HCT116 (cell line): ENCODE results near the gene SOX1. TPM values are rescaled to one million over a fixed set of nuclear protein-coding genes. Genes with fewer than 3 reads are reported as not detected.

Experiments
- ATAC-seq: fragments of 200-7000 bp; cut with Tn5 transposase; 2 replicates; pipeline ENCODE4 v1.9.1; 2020; ENCODE audit warnings: mild to moderate bottlenecking, moderate library complexity
- BruUV-seq: library from RNA; stranded (reverse); fragments of 400-500 nt; replicated peaks from 2 replicates; lab custom pipeline; 2021; lab: Mats Ljungman, UMichigan
- CTCF ChIA-PET: fragments of 300-600 bp; sonication (Branson Sonifier 250); formaldehyde crosslinking; loops from one replicate; lab custom pipeline; 2021; ENCODE audit warnings: antibody characterized with exemption; lab: Charles Lee
- POLR2A ChIA-PET: fragments of 300-600, 350-600 bp; sonication (Branson Sonifier 250); formaldehyde crosslinking; loops from one replicate; lab custom pipeline; 2021; ENCODE audit warnings: antibody characterized with exemption; lab: Charles Lee
- RAD21 ChIA-PET, 2 experiments: fragments of 300-600 bp; sonication (Branson Sonifier 250); formaldehyde crosslinking; loops; one replicate each; lab custom pipeline; 2023; ENCODE audit warnings: low total read pairs in 2 of 2; ENCODE audit not compliant: uncharacterized antibody in 2 of 2, unreplicated experiment in 2 of 2, low non-redundant PET in 1 of 2; lab: Charles Lee
- DNase-seq: peaks from one replicate; pipeline ENCODE4 v3.0.0-alpha.2; 2010; ENCODE audit warnings: low read depth, low spot score
- H2AFZ ChIP-seq: fragments of 200-600 bp; shearing (Covaris generic), sonication (generic); 2 replicates; pipeline ENCODE4 v1.6.1; 2017; ENCODE audit warnings: low read depth, mixed run types, mixed read lengths, antibody characterized with exemption, low read length; ENCODE audit not compliant: poor library complexity, severe bottlenecking
- H3K27ac ChIP-seq: 2 replicates; pipeline ENCODE4 v1.5.1; 2012; ENCODE audit warnings: low read depth, low read length
- H3K27me3 ChIP-seq: fragments of 200-600 bp; sonication (generic); 2 replicates; pipeline ENCODE4 v1.6.1; 2016; ENCODE audit warnings: mixed run types, low read length, mixed read lengths; ENCODE audit not compliant: insufficient read depth
- H3K36me3 ChIP-seq, 2 experiments: fragments of 200-500 bp in 1 of 2; fragments of 200-600 bp in 1 of 2; sonication (Bioruptor generic) in 1 of 2; sonication (generic) in 1 of 2; 2 replicates each; pipeline versions ENCODE4 v1.5.1 to v1.6.1; 2014 to 2016; ENCODE audit warnings: low read length in 2 of 2, inconsistent platforms in 1 of 2, mixed read lengths in 1 of 2, mixed run types in 1 of 2; ENCODE audit not compliant: insufficient read depth in 2 of 2, control insufficient read depth in 1 of 2
- H3K4me1 ChIP-seq, 2 experiments: fragments of 200-600 bp in 1 of 2; sonication (generic) in 1 of 2; 2 replicates each; pipeline versions ENCODE4 v1.5.1 to v1.6.1; 2012 to 2017; ENCODE audit warnings: low read length in 2 of 2, inconsistent platforms in 1 of 2, mild to moderate bottlenecking in 1 of 2, mixed read lengths in 1 of 2, mixed run types in 1 of 2, moderate library complexity in 1 of 2; ENCODE audit not compliant: insufficient read depth in 2 of 2, control insufficient read depth in 1 of 2
- H3K4me2 ChIP-seq: fragments of 200-600 bp; sonication (generic); 2 replicates; pipeline ENCODE4 v1.6.1; 2017; ENCODE audit warnings: mixed run types, low read length, mixed read lengths
- H3K4me3 ChIP-seq, 2 experiments: fragments of 200-600 bp in 1 of 2; sonication (generic) in 1 of 2; replicated peaks in 1 of 2; 2 replicates each; pipeline ENCODE4 v1.5.1; 2011 to 2016; ENCODE audit warnings: low read length in 2 of 2, control low read depth in 1 of 2, low read depth in 1 of 2, mild to moderate bottlenecking in 1 of 2, mixed read lengths in 1 of 2, mixed run types in 1 of 2
- H3K79me2 ChIP-seq: fragments of 200-600 bp; sonication (generic); 2 replicates; pipeline ENCODE4 v1.6.1; 2017; ENCODE audit warnings: mild to moderate bottlenecking, mixed run types, low read length, moderate library complexity, mixed read lengths; ENCODE audit not compliant: insufficient read depth
- H3K9ac ChIP-seq: fragments of 200-600 bp; sonication (generic); 2 replicates; pipeline ENCODE4 v1.6.1; 2016; ENCODE audit warnings: low read length, mixed read lengths
- H3K9me2 ChIP-seq: fragments of 200-600 bp; sonication (generic), shearing (Covaris generic); 2 replicates; pipeline ENCODE4 v1.6.1; 2017; ENCODE audit warnings: mixed run types, mild to moderate bottlenecking, moderate library complexity; ENCODE audit not compliant: insufficient read depth
- H3K9me3 ChIP-seq, 2 experiments: fragments of 200-500 bp in 1 of 2; fragments of 200-600 bp in 1 of 2; sonication (Bioruptor generic) in 1 of 2; sonication (generic) in 1 of 2; 2 replicates each; pipeline ENCODE4 v1.6.1; 2014 to 2017; ENCODE audit warnings: low read length in 2 of 2, mixed read lengths in 2 of 2, inconsistent platforms in 1 of 2, low read depth in 1 of 2, mild to moderate bottlenecking in 1 of 2, mixed run types in 1 of 2, moderate library complexity in 1 of 2; ENCODE audit not compliant: control insufficient read depth in 1 of 2, insufficient read depth in 1 of 2
- H4K20me1 ChIP-seq: fragments of 200-600 bp; sonication (generic), shearing (Covaris generic); 2 replicates; pipeline ENCODE4 v1.6.1; 2017; ENCODE audit warnings: mixed run types, mild to moderate bottlenecking, moderate library complexity; ENCODE audit not compliant: insufficient read depth
- ELF1 ChIP-seq: IDR thresholded peaks from 2 replicates; pipeline ENCODE4 v1.6.1; 2012; ENCODE audit warnings: low read depth, borderline replicate concordance
- EZH2 ChIP-seq: fragments of 200-600 bp; sonication (generic); IDR thresholded peaks from 2 replicates; pipeline ENCODE4 v1.6.1; 2017; ENCODE audit warnings: antibody characterized with exemption, mixed run types
- EZH2phosphoT487 ChIP-seq: fragments of 200-600 bp; IDR thresholded peaks from 2 replicates; pipeline ENCODE4 v1.6.1; 2018; ENCODE audit warnings: antibody characterized with exemption, borderline replicate concordance
- POLR2A ChIP-seq: IDR thresholded peaks from 2 replicates; pipeline ENCODE4 v1.7.0; 2011; ENCODE audit warnings: borderline replicate concordance; ENCODE audit not compliant: insufficient read depth, insufficient read length; ENCODE audit errors: extremely low read depth
- POLR2AphosphoS5 ChIP-seq: IDR thresholded peaks from 2 replicates; pipeline ENCODE4 v1.6.1; 2011; ENCODE audit warnings: mild to moderate bottlenecking, low read depth, low read length, moderate library complexity
- RAD21 ChIP-seq: IDR thresholded peaks from 2 replicates; pipeline ENCODE4 v1.6.1; 2012; ENCODE audit warnings: low read depth, mild to moderate bottlenecking
- SP1 ChIP-seq: IDR thresholded peaks from 2 replicates; pipeline ENCODE4 v1.6.1; 2012; ENCODE audit warnings: low read depth
- SRF ChIP-seq: IDR thresholded peaks from 2 replicates; pipeline ENCODE4 v1.6.1; 2012; ENCODE audit warnings: low read depth
- TCF7L2 ChIP-seq: IDR thresholded peaks from 2 replicates; pipeline ENCODE4 v1.7.0; 2011; ENCODE audit warnings: borderline replicate concordance, inconsistent platforms; ENCODE audit not compliant: insufficient read depth, insufficient read length; ENCODE audit errors: extremely low read depth
- YY1 ChIP-seq: IDR thresholded peaks from 2 replicates; pipeline ENCODE4 v1.6.1; 2011; ENCODE audit warnings: low read length, low read depth, moderate library complexity, mild to moderate bottlenecking; ENCODE audit not compliant: insufficient replicate concordance; ENCODE audit errors: extremely low read depth
- intact Hi-C: fragments of 100-400 bp; cut with micrococcal nuclease; formaldehyde crosslinking; loops from 2 replicates; pipeline ENCODE4 v1.10.0; 2022
- total RNA-seq: library from RNA; stranded (reverse); gene quantifications from one replicate; pipeline ENCODE4 v1.2.1, GENCODE V29; 2021; ENCODE audit not compliant: unreplicated experiment
- TF ChIP-seq, protein P1 (sequence below), 3 experiments: fragments of 200-600 bp in 1 of 3; sonication (generic) in 1 of 3; IDR thresholded peaks in 2 of 3; conservative IDR thresholded peaks in 1 of 3; 2 replicates each; pipeline ENCODE4 v1.5.1; 2012 to 2017; ENCODE audit warnings: low read depth in 2 of 3, low read length in 2 of 3, antibody characterized with exemption in 1 of 3, borderline replicate concordance in 1 of 3, control low read depth in 1 of 3, mild to moderate bottlenecking in 1 of 3, mixed read lengths in 1 of 3, mixed run types in 1 of 3, moderate library complexity in 1 of 3; ENCODE audit not compliant: insufficient read depth in 1 of 3
- TF ChIP-seq, protein P2 (sequence below): IDR thresholded peaks from 2 replicates; pipeline ENCODE4 v1.6.1; 2012
- TF ChIP-seq, protein P3 (sequence below): IDR thresholded peaks from 2 replicates; pipeline ENCODE4 v1.6.1; 2011; ENCODE audit warnings: mild to moderate bottlenecking, low read length, moderate library complexity; ENCODE audit not compliant: insufficient replicate concordance; ENCODE audit errors: extremely low read depth

The SOX1 gene
- total RNA-seq, 1 experiment from 2014 or later = not detected

DNA sequence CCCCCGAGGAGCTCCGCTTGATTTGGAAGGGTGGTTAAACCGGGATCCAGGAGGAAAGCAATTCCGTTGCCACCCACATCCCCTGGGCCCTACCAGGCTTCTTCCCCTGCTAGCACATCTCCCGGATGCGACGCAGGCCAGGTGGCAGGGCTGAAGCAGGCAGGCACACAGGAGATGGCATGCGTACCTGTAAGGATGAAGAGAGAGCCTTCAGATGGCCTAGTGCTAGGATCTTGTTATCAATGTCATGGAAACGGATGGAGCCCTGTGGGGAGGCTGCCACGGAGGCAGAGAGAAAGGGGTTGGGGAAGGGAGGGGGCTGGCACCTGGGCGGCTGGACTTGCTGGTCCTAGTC is 8.5 kb upstream of the SOX1 start:
- CTCF ChIA-PET = no interaction called here
- H3K27ac ChIP-seq = no peak overlapping the region
- TF ChIP-seq YY1 (no peak), SP1 (no peak), POLR2AphosphoS5 (no peak), SRF (no peak), EZH2 (no peak), POLR2A (no peak), EZH2phosphoT487 (no peak)
- TF ChIP-seq, protein P1, sequence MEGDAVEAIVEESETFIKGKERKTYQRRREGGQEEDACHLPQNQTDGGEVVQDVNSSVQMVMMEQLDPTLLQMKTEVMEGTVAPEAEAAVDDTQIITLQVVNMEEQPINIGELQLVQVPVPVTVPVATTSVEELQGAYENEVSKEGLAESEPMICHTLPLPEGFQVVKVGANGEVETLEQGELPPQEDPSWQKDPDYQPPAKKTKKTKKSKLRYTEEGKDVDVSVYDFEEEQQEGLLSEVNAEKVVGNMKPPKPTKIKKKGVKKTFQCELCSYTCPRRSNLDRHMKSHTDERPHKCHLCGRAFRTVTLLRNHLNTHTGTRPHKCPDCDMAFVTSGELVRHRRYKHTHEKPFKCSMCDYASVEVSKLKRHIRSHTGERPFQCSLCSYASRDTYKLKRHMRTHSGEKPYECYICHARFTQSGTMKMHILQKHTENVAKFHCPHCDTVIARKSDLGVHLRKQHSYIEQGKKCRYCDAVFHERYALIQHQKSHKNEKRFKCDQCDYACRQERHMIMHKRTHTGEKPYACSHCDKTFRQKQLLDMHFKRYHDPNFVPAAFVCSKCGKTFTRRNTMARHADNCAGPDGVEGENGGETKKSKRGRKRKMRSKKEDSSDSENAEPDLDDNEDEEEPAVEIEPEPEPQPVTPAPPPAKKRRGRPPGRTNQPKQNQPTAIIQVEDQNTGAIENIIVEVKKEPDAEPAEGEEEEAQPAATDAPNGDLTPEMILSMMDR (IDR thresholded peaks at IDR 0.05 in 2 of 3, conservative IDR thresholded peaks at IDR 0.05 in 1 of 3; ENCODE audit: borderline replicate concordance in 1 of 3, insufficient read depth in 1 of 3, low read depth in 2 of 3, low read length in 2 of 3) = no peak
- TF ChIP-seq, all 23 proteins: peak for 0
- ChIA-PET POLR2A (no interaction called here), RAD21 (no interaction called here)
- no peak for DNase-seq
- no peak overlapping the region for H3K9ac ChIP-seq
- 0 out of 2 replicates have a peak, but pooled peaks cover 9% of the 10 kb centered on the region for H3K27me3 ChIP-seq
- H2AFZ ChIP-seq = no peak overlapping the region
- H3K4me3 ChIP-seq = no peak overlapping the region
- H3K4me1 ChIP-seq = no peaks in the 10 kb centered on the region
- H3K4me2 ChIP-seq = no peak overlapping the region
- H3K79me2 ChIP-seq = no peaks in the 10 kb centered on the region
- H3K36me3 ChIP-seq = no peaks in the 10 kb centered on the region
- no peaks in the 10 kb centered on the region for H3K9me3 ChIP-seq
- intact Hi-C loops = no loop called here
- no peak for ATAC-seq
- H3K9me2 ChIP-seq = no peaks in the 10 kb centered on the region
- no TSS peak for BruUV-seq
- H4K20me1 ChIP-seq = no peaks in the 10 kb centered on the region

DNA sequence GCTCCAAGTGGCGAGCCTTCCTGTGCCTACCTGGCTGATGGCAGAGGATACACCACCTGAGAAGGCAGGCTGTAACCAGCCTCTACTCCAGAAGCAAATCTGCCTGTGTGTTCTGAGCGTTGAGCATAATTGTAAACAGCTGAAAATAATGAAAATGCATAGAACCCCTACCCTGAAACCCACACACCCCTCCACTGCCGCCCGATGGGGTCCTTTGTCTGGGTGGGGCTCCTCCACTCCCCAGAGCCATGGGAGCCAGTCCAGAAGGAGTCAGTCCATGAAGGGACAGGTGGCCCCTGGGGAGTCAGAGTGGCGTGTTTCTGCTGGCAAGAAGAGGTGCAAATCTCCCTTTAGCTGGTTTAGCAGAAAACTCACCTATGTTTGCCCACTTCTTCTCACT is 8.0 kb upstream of the SOX1 start:
- POLR2A ChIA-PET = no interaction called here
- CTCF ChIA-PET = no interaction called here
- BruUV-seq = no TSS peak
- TF ChIP-seq, protein P2, sequence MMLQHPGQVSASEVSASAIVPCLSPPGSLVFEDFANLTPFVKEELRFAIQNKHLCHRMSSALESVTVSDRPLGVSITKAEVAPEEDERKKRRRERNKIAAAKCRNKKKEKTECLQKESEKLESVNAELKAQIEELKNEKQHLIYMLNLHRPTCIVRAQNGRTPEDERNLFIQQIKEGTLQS = no peak
- no peak for TF ChIP-seq POLR2A
- no peak for TF ChIP-seq RAD21
- TF ChIP-seq, protein P3, sequence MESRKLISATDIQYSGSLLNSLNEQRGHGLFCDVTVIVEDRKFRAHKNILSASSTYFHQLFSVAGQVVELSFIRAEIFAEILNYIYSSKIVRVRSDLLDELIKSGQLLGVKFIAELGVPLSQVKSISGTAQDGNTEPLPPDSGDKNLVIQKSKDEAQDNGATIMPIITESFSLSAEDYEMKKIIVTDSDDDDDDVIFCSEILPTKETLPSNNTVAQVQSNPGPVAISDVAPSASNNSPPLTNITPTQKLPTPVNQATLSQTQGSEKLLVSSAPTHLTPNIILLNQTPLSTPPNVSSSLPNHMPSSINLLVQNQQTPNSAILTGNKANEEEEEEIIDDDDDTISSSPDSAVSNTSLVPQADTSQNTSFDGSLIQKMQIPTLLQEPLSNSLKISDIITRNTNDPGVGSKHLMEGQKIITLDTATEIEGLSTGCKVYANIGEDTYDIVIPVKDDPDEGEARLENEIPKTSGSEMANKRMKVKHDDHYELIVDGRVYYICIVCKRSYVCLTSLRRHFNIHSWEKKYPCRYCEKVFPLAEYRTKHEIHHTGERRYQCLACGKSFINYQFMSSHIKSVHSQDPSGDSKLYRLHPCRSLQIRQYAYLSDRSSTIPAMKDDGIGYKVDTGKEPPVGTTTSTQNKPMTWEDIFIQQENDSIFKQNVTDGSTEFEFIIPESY = no peak
- no peak for TF ChIP-seq EZH2
- no peak for TF ChIP-seq TCF7L2
- no peak for TF ChIP-seq SRF
- TF ChIP-seq ELF1 = no peak

More for the DNA sequence above, 8.0 kb upstream of the SOX1 start:
- RAD21 ChIA-PET = no interaction called here
- Histone ChIP-seq H4K20me1 (no peaks in the 10 kb centered on the region), H2AFZ (no peak overlapping the region), H3K4me2 (no peak overlapping the region), H3K4me3 (no peak overlapping the region), H3K4me1 (no peaks in the 10 kb centered on the region), H3K27ac (no peak overlapping the region), H3K36me3 (no peaks in the 10 kb centered on the region), H3K79me2 (no peaks in the 10 kb centered on the region), H3K9me3 (no peaks in the 10 kb centered on the region), H3K27me3 (peaks cover 10% of the 10 kb centered on the region; the same call in 1 of the 2 replicates), H3K9ac (no peak overlapping the region), H3K9me2 (no peaks in the 10 kb centered on the region)
- ATAC-seq (no peak), DNase-seq (no peak)
- intact Hi-C loops = no loop called here
